ENCODE results near the gene ERN2.

ERN2 gene

DNA sequence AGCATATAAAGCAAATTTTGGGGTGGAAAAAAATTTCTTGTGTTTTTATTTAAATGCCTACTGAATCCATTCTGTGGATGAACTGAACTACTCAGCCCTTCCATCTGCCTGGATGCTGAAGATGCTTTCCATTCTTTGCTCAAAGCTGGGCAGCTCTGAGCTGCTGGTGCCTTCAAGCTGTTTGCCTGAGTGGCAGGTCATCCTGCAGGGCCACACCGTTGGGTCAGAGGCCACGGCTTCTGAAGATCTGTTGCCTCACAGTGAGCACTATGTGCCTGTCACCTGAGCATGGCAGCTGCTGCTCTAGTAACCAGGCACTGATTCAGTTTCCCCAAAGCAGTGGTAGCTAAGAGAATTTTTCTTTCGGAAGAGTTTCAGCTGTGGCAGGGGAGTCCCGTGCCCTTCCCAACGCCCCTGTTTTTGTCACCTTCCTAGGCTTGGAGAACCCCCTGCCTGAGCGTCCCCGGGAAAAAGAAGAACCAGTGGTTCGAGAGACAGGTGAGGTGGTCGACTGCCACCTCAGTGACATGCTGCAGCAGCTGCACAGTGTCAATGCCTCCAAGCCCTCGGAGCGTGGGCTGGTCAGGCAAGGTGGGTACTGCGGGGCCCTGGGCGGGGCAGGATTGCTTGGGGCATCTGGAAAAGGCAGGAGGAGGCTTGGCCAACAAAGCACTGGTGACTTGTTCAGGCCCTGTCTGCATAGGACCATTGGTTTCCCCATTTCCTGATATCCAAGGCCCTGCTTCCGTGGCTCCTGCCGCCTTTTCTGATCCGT lies 25.8 kb downstream of the ERN2 start:
- DNase-seq (ENCODE audit: low read depth in 3 of 3): no peak

- DNase-seq (ENCODE audit: low read depth in 3 of 3): no peak
Observed at GRCh38 chr16:23683487-23683886, 29.5 kb downstream of the ERN2 start.

DNA sequence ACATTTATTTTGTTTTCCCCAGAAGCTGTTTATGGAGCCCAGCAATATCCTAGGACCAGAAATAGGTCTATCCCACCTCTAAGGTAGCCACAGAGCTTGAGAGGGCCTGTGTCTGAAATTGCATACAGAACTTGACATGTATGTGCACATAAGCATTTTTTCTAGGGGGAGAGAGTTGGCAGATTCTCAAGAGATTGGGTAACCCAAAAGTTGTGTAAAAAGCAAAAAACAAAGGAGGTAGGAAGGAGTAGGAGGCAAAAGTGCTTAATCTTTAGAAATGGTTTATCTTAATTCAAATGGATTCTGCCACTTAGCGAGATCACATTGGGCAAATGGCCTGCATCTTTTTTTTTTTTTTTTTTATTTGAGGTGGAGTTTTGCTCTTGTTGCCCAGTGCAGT lies 30.8 kb downstream of the ERN2 start:
- no peak for DNase-seq (ENCODE audit: low read depth in 3 of 3)

GRCh38 chr16:23679986-23680336 lies 33.1 kb downstream of the ERN2 start:
- no peak for DNase-seq (ENCODE audit: low read depth in 3 of 3)

DNA sequence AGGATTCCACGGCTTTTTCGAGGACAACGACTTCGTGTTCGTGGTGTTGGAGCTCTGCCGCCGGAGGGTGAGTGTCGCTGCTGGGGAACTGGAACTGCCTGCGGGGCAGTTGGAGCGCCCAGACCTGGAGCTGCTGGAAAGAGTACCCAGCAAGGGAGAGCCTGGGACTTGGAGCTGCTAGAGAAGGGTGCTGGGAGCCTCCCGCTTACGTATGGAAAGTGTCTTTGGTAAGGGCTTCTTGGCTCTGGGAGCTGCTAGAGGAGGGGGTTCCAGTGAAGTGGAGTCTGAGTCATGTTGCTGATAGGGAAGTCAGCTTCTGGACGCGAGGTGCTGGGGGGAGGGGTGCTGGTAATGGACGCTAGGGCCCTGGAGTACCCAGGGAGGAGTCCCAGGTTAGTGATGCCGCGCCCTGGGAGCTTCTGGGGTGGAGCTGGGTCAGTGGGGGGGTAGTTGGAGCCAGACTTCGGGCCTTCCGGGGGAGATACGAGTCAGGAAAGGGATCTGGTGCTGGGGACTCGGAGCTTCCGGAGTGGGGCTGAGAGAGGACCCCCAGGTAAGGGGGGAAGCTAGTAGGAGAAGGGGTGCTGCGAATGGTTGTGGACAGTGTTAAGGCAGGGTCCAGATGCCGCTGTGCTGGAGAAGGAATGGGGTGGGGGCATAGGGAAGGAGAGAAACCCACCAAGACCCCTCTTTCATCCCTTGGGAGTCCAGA lies 33.6 kb downstream of the ERN2 start:
- no peak for DNase-seq (ENCODE audit: low read depth in 3 of 3)

- DNase-seq (ENCODE audit: low read depth in 3 of 3): peak; percentile 31 to 49 (median 47)
Observed at GRCh38 chr16:23678430-23679273, 34.4 kb downstream of the ERN2 start, which contains the start of gene PLK1. Gene PLK1, plus strand, starts transcription at chr16:23678889. Its CDS starts 44 bp downstream, at chr16:23678933.

DNA sequence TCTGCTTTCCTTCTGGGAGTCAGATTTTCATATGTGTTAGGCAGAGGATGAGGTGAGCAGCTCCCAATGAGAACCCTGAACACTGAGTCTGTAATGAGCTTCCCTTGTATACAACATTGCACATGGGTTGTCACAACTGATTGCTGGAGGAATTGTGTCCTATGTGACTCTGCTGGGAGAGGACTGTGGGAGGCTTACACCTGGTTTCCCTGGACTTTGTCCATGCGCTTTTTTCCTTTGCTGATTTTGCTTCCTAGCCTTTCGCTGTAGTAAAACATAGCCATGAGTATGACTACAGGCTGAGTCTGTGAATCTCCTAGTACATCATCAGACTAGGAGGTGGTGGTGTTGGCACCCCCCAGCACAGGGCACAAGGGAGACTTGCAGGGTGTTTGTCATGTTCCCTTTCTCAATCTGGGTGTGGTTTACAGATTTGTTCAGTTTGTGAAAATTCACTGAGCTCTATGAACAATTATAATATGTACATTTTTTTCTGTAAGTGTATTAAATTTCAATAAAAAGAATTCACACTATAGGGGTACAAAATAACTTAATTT lies 36.0 kb downstream of the ERN2 start:
- no peak for DNase-seq (ENCODE audit: low read depth in 3 of 3)

DNA sequence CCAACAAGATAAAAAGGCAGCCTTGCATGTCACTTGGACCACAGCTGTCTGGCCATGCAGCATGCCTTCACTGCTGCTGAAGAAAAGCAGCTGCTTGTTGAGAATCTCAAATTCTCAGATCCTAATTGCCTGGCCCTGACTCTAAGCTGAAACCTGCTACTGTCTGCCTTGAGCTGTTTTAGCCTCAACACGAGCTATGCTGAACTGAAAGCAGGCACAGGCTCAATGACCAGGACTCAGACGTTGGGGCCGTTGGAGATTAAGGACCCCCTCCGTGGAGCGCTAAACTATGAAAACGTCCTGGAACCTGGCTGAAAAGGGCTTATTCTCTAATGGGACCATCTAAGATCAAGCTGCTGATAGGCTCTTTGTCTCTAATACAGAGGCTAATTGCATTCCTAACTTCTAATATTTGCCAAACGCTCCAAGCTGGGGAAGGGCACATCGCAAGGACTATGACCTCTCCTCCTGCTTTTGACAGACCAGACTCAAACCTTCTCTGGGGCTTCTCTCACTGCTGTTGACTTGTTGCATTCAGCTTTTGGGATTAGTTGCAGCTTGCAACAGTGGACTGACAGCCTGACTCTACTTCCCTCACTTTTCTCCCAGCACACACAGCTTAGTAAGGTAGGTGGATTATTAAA lies 38.9 kb downstream of the ERN2 start:
- no peak for DNase-seq (ENCODE audit: low read depth in 3 of 3)

DNA sequence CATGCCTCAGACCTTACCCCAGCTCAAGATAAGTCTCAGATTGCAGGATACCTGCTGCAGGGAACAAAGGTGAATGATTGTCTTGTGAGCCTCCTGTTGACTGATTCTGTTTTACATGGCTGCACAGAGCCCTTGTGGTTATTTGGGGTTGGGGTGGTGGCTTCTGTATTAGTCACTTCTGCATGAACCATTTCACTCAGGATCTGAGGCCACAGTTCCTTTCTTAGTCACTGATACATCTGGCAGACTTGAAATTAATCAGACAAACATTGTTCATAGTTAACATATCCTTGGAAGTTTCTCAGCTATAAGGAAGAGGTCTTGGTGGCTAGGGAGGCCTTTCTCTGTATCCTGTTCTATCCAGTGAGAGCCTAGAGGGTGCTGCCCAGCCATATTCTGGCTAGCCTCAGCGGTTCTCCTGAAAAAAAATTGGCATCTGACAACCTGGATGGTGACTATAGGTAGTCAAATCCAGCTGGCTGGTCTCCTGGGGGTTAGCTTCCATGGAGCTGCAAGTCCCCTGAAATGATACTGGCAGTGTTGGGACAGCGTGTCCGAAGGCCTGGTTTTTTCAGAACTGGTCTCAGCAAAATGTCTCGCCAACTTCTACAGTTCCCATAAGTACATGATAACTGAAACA lies 42.8 kb downstream of the ERN2 start:
- no peak for DNase-seq (ENCODE audit: low read depth in 3 of 3)

- DNase-seq (ENCODE audit: low read depth in 3 of 3): no peak
Observed at GRCh38 chr16:23668873-23669272, 44.1 kb downstream of the ERN2 start.

DNA sequence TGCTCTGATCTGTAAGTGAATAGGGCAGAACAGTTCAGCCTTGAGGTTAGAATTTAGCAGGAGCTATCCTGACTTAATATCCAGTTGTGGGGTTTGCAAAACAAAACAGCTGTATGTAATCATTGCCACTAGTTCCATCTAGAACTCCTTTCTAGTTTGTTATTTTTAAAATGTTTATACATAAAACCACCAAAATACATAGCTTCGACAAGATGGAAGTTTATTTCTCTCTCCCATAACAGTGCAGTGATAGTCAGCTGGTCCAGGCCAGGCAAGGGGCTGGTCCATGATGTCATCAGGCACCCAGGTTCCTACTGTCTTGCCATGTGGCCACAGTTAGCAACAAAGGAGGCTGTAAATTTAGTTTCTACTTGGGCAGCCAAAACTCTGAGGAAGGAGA lies 44.8 kb downstream of the ERN2 start:
- no peak for DNase-seq (ENCODE audit: low read depth in 3 of 3)

- DNase-seq (ENCODE audit: low read depth in 3 of 3): no peak
Observed at GRCh38 chr16:23667355-23667659, 45.7 kb downstream of the ERN2 start.

- DNase-seq (ENCODE audit: low read depth in 3 of 3): no peak
Observed at GRCh38 chr16:23666571-23667354, 46.3 kb downstream of the ERN2 start.

DNA sequence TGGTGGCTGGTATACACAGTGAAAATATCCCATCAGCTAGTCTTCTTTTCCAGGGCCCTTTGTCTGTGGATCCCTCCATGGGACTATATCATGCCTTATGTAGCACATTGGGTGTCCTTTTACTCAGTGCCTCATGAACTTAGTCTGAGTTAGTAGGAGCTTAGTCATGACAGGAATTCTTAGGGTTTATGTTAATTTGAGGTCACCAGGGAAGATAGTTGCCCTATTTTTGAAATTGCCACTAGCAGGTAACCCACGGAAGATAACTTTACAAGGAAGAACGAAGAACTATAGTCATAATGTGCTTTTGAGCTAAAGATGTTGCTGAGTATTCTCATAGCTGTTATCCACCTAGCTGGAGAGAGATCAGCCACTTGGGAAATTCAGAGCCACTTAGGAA lies 49.1 kb downstream of the ERN2 start:
- DNase-seq (ENCODE audit: low read depth in 3 of 3): no peak

GRCh38 chr16:23651943-23652468 lies 61.0 kb downstream of the ERN2 start:
- DNase-seq (ENCODE audit: low read depth in 3 of 3): no peak

GRCh38 chr16:23650674-23651416 lies 62.2 kb downstream of the ERN2 start:
- no peak for DNase-seq (ENCODE audit: low read depth in 3 of 3)

DNA sequence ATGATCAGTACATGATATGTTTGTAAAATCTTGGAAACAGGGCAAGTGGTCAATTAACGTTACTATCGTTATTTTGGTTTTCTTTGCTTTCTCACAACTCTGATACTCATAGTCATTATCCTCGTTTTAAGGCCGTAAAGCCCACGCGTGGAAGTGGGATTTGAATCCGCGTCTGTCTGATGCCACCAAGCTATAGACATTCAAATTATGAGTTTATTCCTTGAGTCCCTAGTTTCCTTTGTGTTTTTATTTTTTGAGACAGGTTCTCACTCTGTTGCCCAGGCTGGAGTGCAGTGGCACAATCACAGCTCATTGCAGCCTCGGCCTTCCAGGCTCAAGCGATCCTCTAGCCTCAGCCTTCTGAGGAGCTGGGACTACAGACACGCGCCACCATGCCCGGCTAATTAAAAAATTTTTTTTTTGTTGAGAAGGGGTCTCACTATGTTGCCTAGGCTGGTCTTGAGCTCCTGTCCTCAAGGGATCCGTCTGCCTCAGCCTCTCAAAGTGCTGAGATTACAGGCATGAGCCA lies 70.7 kb downstream of the ERN2 start:
- DNase-seq (ENCODE audit: low read depth in 3 of 3): no peak

- peak; percentile 66 to 72 (median 70) for DNase-seq (ENCODE audit: low read depth in 3 of 3)
Observed at GRCh38 chr16:23640931-23641765, 71.9 kb downstream of the ERN2 start, which contains the start of the genes DCTN5 and PALB2. Gene DCTN5, plus strand, starts transcription at chr16:23641466. Its CDS starts 77 bp downstream, at chr16:23641543. Gene PALB2, minus strand, starts transcription at chr16:23641310. Its CDS starts 153 bp downstream, at chr16:23641157.
